Left lung (tissue), 10 donors: ENCODE data around the gene DNAL4. TPM values are rescaled to one million over a fixed set of nuclear protein-coding genes. Genes with fewer than 3 reads are reported as not detected.

Source experiments
- ATAC-seq: fragments of 200-7000 bp; cut with Tn5 transposase; one replicate; pipeline ENCODE4 v1.9.1; 2020; ENCODE audit warnings: moderate library complexity
- DNase-seq, 4 donors: peaks; one replicate each; pipeline ENCODE4 v3.0.0-alpha.2; 2013 to 2020
- H3K27ac ChIP-seq, 2 donors: fragments of 200-600 bp; sonication (generic) in 1 of 2; one replicate each; pipeline versions ENCODE4 v1.5.0 to v1.8.0; 2020 to 2021
- H3K27me3 ChIP-seq, 2 donors: fragments of 200-600 bp; sonication (generic) in 1 of 2; one replicate each; pipeline versions ENCODE4 v1.5.0 to v1.8.0; 2020 to 2021
- H3K36me3 ChIP-seq, 2 donors: fragments of 200-600 bp; sonication (generic) in 1 of 2; one replicate each; pipeline versions ENCODE4 v1.5.0 to v1.8.0; 2020 to 2021
- H3K4me1 ChIP-seq, 2 donors: fragments of 200-600 bp; one replicate each; pipeline ENCODE4 v1.8.0; 2021
- H3K4me3 ChIP-seq, 2 donors: fragments of 200-600 bp; sonication (generic) in 1 of 2; one replicate each; pipeline versions ENCODE4 v1.5.0 to v1.8.0; 2020 to 2021; ENCODE audit warnings: mild to moderate bottlenecking in 1 of 2
- H3K9me3 ChIP-seq, 2 donors: fragments of 200-600 bp; sonication (generic) in 1 of 2; one replicate each; pipeline versions ENCODE4 v1.5.0 to v1.8.0; 2020 to 2021
- intact Hi-C, 2 donors: fragments of 100-400 bp; cut with DNase I; formaldehyde crosslinking; loops; one replicate each; pipeline versions ENCODE4 v1.11.2 to v1.14.2; 2022
- polyA plus RNA-seq, 6 donors: library from polyadenylated mRNA; unstranded; fragments of 120-200 nt; gene quantifications; one replicate each; pipeline ENCODE4 v1.2.1, GENCODE V29; 2013; ENCODE audit not compliant: insufficient read length in 6 of 6
- total RNA-seq, 2 donors: library from RNA; stranded (reverse); fragmentation: NEBNext Ultra II Directional; extraction: Animal tissue kit (Norgen Biotek cat#: 25700); gene quantifications; one replicate each; pipeline ENCODE4 v1.2.1, GENCODE V29; 2021
- TF ChIP-seq, protein P1 (sequence below), 2 donors: fragments of 200-600 bp; sonication (generic) in 1 of 2; IDR thresholded peaks; one replicate each; pipeline versions ENCODE4 v1.5.0 to v1.8.0; 2021; ENCODE audit warnings: antibody characterized with exemption in 2 of 2
- donor health status: DM: no; HTN: yes; CAD: no.
- donor health status: DM: no; HTN: no; CAD: no.

The DNAL4 gene
- total and polyA plus RNA-seq, 8 donors, result 16.3 to 36.4 (median 34.0) TPM

DNA sequence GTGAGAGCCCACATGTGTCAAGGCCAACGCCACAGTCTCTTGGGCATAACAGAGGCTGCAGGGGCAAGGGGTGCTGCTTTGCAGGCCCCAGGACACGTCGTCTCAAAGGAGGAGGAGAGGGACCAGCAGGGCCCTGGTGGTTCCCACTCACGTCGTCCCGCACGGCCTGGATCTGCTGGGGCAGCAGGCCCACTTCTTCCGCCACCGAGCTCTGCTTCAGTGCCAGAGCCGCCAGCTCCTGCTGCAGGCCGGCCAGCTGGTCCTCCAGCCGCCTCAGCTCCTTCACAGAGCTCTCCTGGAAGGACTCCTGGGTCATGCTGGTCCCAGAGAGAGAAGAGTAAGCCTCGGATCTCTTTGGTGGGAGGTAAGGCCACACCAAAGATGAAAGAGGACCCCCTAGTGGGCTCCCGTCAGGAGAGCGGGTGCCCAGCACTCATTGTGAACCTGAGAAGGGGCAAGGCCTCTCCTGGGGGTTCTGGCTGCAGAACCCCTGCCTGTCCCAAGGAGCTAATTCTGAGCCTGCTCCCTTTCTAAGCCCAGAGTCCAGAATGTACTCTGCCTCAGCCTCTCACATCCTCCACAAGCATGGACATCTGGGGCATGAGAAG lies 53.7 kb downstream of the DNAL4 start:
- H3K36me3 ChIP-seq, result peaks cover 0 to 100% of the 10 kb centered on the region in 2 donors

DNA sequence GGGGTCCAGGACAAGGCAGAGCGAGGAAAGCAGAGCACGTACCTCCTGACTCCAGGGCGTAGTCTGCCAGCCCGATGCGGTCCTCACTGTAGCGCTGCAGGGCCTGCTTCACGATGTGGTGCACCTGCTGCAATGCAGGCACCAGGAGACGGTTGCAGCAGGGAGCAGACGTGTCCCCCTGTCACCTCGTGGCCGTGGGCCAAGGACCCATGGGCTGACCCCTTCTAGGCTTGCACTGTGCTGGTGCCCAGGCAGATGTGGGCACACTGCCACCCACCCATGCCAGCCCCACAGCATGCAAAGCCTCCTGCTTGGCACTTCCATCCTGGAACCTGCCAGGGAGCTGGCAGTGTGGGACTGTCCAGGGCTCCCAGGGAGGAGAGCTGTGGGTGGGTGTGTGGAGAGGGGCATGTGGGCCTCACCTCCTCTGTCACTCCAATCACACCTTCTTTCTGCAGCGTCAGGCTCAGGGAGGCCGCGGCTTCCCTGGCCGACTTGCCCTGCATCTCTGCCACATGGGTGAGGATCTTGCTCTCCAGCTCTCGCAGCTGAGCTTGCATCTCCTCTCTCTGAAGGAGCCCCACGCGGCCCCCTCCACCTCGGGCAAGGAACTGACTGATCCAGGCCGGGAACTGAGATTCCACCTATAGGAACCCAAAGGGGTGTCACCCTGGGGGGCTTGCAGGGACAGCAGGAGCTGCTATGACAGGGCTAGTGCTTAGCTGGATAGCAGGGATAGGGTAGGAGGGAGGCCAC lies 54.5 kb downstream of the DNAL4 start:
- TF ChIP-seq, protein P1, sequence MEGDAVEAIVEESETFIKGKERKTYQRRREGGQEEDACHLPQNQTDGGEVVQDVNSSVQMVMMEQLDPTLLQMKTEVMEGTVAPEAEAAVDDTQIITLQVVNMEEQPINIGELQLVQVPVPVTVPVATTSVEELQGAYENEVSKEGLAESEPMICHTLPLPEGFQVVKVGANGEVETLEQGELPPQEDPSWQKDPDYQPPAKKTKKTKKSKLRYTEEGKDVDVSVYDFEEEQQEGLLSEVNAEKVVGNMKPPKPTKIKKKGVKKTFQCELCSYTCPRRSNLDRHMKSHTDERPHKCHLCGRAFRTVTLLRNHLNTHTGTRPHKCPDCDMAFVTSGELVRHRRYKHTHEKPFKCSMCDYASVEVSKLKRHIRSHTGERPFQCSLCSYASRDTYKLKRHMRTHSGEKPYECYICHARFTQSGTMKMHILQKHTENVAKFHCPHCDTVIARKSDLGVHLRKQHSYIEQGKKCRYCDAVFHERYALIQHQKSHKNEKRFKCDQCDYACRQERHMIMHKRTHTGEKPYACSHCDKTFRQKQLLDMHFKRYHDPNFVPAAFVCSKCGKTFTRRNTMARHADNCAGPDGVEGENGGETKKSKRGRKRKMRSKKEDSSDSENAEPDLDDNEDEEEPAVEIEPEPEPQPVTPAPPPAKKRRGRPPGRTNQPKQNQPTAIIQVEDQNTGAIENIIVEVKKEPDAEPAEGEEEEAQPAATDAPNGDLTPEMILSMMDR (IDR thresholded peaks at IDR 0.05), result no peak
- Histone ChIP-seq H3K4me1 (peaks cover 0 to 11% of the 10 kb centered on the region in 2 donors), H3K36me3 (peaks cover 0 to 100% of the 10 kb centered on the region in 2 donors), H3K27ac (no peak overlapping the region), H3K4me3 (no peak overlapping the region), H3K9me3 (no peaks in the 10 kb centered on the region), H3K27me3 (no peaks in the 10 kb centered on the region)
- intact Hi-C loops, result no loop called here
- DNase-seq (peak in 1 of 4 donors; percentile 58), ATAC-seq (no peak)

More for the DNA sequence above, 53.7 kb downstream of the DNAL4 start:
- intact Hi-C loops, result no loop called here
- Histone ChIP-seq H3K27ac (no peak overlapping the region), H3K27me3 (no peaks in the 10 kb centered on the region), H3K4me1 (peaks cover 0 to 9% of the 10 kb centered on the region in 2 donors), H3K9me3 (no peaks in the 10 kb centered on the region), H3K4me3 (no peak overlapping the region)
- ATAC-seq (no peak), DNase-seq (peak in 1 of 4 donors; percentile 68)
- TF ChIP-seq, protein P1 (IDR thresholded peaks at IDR 0.05), result no peak

DNA sequence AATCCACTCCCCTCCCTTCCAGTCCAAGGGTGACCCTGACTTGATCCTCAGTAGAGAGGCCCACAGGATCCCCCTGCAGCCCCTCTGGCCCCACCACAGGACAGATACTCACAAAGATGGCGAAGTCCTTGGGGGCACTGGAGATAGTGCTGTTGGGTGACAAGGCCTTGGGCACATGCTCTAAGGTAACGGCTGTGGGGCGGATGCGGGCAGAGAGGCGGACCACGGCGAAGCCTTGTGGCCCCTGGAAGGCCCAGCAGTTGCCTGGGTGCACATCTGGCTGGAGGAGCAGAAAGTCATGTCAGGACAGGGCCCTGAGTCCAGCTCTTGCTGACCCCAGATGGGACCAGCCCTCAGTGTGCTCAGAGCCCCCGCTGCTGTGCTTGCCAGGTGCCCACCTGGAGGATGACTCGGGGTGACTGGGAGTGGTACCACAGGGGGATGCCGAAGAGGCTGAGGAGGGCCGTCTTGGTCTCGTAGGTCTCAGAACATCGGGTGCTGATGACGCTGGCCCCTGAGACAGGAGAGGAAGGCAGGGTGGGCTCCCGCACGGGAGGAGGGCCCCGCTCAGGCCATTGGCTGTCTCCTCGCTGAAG lies 55.4 kb downstream of the DNAL4 start:
- ATAC-seq, result no peak
- Histone ChIP-seq H3K36me3 (peaks cover 0 to 100% of the 10 kb centered on the region in 2 donors), H3K4me3 (no peak overlapping the region), H3K27me3 (no peaks in the 10 kb centered on the region), H3K27ac (no peak overlapping the region), H3K4me1 (peaks cover 3 to 20% of the 10 kb centered on the region in 2 donors), H3K9me3 (no peaks in the 10 kb centered on the region)
- intact Hi-C loops, result no loop called here
- peak in 1 of 4 donors; percentile 55 for DNase-seq
- TF ChIP-seq, protein P1 (IDR thresholded peaks at IDR 0.05), result no peak

DNA sequence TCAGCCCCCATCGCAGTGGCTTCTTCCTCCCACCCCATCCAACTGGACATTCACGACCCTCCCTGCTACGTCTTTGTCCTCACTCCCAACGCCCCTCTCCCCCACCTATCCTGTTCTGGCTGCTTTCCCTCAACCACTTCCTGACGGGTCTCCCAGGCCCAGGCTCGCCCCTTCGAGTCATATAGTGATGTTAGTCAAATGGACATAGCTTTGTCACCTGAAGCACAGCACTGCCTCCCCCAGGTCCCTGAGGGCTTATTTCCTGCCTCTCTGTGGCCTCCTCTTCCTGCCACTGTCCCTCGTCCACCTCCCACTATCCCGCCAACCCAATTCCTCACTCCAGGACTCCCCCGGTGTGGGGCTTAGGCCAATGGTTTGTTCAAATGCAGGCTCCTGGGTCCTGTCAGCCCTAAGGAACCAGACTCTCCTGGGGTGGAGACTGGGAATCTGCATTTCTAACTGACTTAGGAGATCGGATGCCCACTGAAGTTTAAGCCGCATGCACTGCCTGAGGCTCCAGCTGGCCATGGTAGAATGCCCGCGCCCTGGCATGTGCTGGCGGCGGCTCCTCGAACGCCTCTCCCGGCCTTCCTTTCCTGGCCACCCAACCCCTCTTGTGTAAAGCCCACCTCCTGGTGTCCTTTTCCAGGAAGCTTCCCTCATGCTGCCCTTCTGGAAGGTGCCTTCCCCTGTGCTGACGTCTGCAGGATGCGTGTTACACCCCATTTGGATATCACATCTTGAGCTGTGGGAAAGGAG lies 56.5 kb downstream of the DNAL4 start:
- H3K27me3 ChIP-seq, result no peaks in the 10 kb centered on the region
- TF ChIP-seq, protein P1 (IDR thresholded peaks at IDR 0.05), result no peak
- no peak overlapping the region for H3K27ac ChIP-seq
- H3K9me3 ChIP-seq, result no peaks in the 10 kb centered on the region
- intact Hi-C loops, result no loop called here
- H3K36me3 ChIP-seq, result peaks cover 0 to 99% of the 10 kb centered on the region in 2 donors
- peaks cover 4 to 29% of the 10 kb centered on the region in 2 donors for H3K4me1 ChIP-seq
- peak in 1 of 4 donors; percentile 37 for DNase-seq
- no peak overlapping the region for H3K4me3 ChIP-seq
- ATAC-seq, result no peak
